Chondrocyte (in vitro differentiated cells): ENCODE data around the gene CDS1. TPM values are rescaled to one million over a fixed set of nuclear protein-coding genes. Genes with fewer than 3 reads are reported as not detected.
"Not testable (repeated sequence)": the region's sequence is repeated elsewhere in the genome, so short reads cannot be mapped to it uniquely, and the experiment has no call there.

Experiments
- DNase-seq: peaks from one replicate; pipeline ENCODE4 v3.0.0; 2021; ENCODE audit warnings: mixed read lengths, low spot score
- H3K27ac Mint-ChIP-seq: one replicate; pipeline ENCODE4 v1.8.0; 2021; ENCODE audit warnings: mild to moderate bottlenecking, moderate library complexity, mixed read lengths; ENCODE audit not compliant: unreplicated experiment
- H3K27me3 Mint-ChIP-seq: 2 replicates; pipeline ENCODE4 v1.8.0; 2021; ENCODE audit warnings: low read depth, mixed read lengths
- H3K36me3 Mint-ChIP-seq: 2 replicates; pipeline ENCODE4 v1.8.0; 2021; ENCODE audit warnings: low read depth, mixed read lengths
- H3K4me1 Mint-ChIP-seq: 2 replicates; pipeline ENCODE4 v1.8.0; 2021; ENCODE audit warnings: low read depth, mild to moderate bottlenecking, mixed read lengths
- H3K4me3 Mint-ChIP-seq: one replicate; pipeline ENCODE4 v1.8.0; 2021; ENCODE audit warnings: mild to moderate bottlenecking, moderate library complexity, mixed read lengths; ENCODE audit not compliant: unreplicated experiment
- H3K9me3 Mint-ChIP-seq: 2 replicates; pipeline ENCODE4 v1.8.0; 2021; ENCODE audit warnings: low read depth, mixed read lengths
- CTCF ChIP-seq: fragments of 200-600 bp; sonication (generic); IDR thresholded peaks from 2 replicates; pipeline ENCODE4 v1.5.0; 2021; ENCODE audit warnings: antibody characterized with exemption, mild to moderate bottlenecking, moderate library complexity
- total RNA-seq: library from RNA; stranded (reverse); gene quantifications from 3 replicates; pipeline ENCODE4 v1.2.1, GENCODE V29; 2021

The CDS1 gene
- total RNA-seq, 1 donor from 2014 or later: 0.30 TPM

GRCh38 chr4:84678976-84679744, 96.2 kb downstream of the CDS1 start:
- no peak for DNase-seq
- no peak for TF ChIP-seq CTCF
- Mint-ChIP-seq H3K27ac (no peak overlapping the region), H3K27me3 (no peaks in the 10 kb centered on the region), H3K36me3 (peaks cover 32% of the 10 kb centered on the region), H3K9me3 (no peaks in the 10 kb centered on the region), H3K4me1 (peaks cover 23% of the 10 kb centered on the region), H3K4me3 (no peak overlapping the region)

DNA sequence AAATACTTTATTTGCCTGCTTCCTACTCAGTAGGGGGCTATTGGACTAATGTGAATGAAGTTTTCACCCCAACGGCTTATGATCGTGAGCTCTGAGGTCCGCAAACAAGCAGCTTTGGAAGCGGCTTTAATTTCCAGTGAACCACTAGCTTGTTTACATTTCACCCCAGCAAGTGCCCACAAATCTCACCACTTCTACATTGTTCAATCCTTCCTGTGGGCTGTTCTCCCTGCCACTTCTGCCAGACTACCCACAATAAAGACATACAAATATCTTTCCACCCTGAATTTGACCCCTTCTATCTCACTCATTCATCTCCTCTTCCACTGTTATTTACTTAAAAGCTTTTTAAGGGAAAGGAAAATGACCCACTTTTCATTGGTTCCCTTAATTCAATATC, 98.0 kb downstream of the CDS1 start:
- H3K27me3 Mint-ChIP-seq: no peaks in the 10 kb centered on the region
- H3K4me1 Mint-ChIP-seq: peaks cover 23% of the 10 kb centered on the region
- no peak overlapping the region for H3K4me3 Mint-ChIP-seq
- H3K9me3 Mint-ChIP-seq: no peaks in the 10 kb centered on the region
- no peak for DNase-seq
- no peak overlapping the region for H3K27ac Mint-ChIP-seq
- H3K36me3 Mint-ChIP-seq: peaks cover 30% of the 10 kb centered on the region
- TF ChIP-seq CTCF: no peak

DNA sequence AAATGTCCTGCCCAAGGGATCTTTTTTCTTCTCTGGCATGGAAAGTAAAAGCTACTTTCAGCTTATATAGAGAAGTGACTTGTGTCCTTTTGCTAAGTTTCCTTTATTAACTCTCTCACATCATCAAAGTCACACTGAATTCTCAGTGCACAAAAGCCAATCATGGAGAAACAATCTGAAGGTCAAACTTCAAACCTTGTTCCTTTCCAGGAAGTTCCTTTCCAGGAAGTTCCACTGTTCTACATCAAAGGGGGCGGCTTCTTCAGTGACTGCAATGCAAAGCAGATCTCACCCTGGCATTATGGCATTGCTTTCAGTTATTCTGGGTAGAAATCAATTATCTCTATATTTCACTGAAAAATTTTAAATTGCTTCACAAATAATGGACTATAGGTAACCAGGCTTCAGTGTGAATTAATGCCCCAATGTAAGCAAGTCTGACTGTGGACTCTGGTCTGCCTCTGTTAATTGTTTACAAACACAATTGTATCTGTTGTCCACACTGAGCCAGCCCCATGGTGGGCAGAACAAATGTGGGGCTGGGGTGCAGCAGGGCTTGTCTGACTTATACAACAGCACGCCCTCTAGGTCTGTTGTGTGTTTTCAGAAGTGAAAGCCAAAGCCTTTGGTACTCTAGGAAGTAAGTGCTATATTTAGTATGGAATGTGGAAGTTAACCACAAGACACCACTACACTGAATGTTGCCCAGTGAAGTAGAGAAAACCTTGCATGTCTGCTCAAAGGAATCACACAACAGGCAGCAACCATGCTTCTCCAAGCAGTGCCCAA, 98.8 kb downstream of the CDS1 start:
- H3K27ac Mint-ChIP-seq: peak overlapping the region; percentile 67
- no peak overlapping the region for H3K4me3 Mint-ChIP-seq
- H3K9me3 Mint-ChIP-seq: no peaks in the 10 kb centered on the region
- H3K27me3 Mint-ChIP-seq: no peaks in the 10 kb centered on the region
- TF ChIP-seq CTCF: peak; percentile 70
- H3K36me3 Mint-ChIP-seq: peaks cover 32% of the 10 kb centered on the region
- no peak for DNase-seq
- H3K4me1 Mint-ChIP-seq: peaks cover 23% of the 10 kb centered on the region

GRCh38 chr4:84682661-84683060, 99.7 kb downstream of the CDS1 start:
- H3K27ac Mint-ChIP-seq: peak overlapping the region; percentile 67
- H3K4me1 Mint-ChIP-seq: peaks cover 23% of the 10 kb centered on the region
- not testable (repeated sequence) for H3K4me3 Mint-ChIP-seq, DNase-seq, H3K9me3 Mint-ChIP-seq, H3K27me3 Mint-ChIP-seq
- peaks cover 26% of the 10 kb centered on the region for H3K36me3 Mint-ChIP-seq

DNA sequence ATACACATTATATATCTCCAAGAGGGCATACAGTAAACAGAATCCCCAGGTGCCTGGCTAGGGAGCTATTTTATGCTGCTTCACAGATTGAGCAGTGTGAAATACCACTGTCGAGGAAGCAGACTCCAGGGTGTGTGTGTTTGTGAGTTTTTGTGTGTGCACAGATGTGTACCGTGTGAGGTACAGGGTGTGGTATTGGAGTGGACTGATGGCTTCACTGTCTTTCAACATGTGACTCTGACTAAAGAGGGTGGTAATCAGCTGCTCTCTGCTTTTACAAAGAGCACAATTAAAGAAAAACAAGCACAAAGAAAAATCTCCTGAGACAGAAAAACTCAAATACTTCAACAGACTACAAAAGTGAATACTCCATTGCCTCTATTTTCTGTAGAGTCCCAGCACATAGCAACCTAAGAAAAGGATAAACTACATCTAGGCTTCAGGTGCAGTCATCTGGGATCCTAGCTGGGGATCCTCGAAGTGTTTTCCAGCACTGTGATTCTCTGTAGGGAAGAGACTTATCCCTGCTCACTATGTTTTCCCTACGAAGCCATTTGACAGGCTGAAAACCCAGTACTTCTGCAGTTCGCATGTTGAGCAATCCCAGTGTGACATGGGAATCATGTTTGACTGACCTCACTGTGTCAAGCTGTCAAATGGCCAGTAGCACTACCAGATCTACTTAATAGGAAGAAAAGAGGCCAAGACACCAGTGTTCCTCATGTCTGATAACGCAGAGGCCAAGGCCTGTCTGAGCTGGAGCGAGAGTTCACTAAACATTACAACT, 100.3 kb downstream of the CDS1 start:
- no peaks in the 10 kb centered on the region for H3K9me3 Mint-ChIP-seq
- no peaks in the 10 kb centered on the region for H3K27me3 Mint-ChIP-seq
- H3K4me1 Mint-ChIP-seq: peaks cover 29% of the 10 kb centered on the region
- H3K36me3 Mint-ChIP-seq: peaks cover 24% of the 10 kb centered on the region
- H3K27ac Mint-ChIP-seq: peak overlapping the region; percentile 52
- no peak for TF ChIP-seq CTCF
- no peak for DNase-seq
- H3K4me3 Mint-ChIP-seq: no peak overlapping the region
